ENCODE data around the gene STARD13. TPM values are rescaled to one million over a fixed set of nuclear protein-coding genes. Genes with fewer than 3 reads are reported as not detected.

STARD13 gene
- total RNA-seq, 1 experiment from 2014 or later: 4.1 TPM

DNA sequence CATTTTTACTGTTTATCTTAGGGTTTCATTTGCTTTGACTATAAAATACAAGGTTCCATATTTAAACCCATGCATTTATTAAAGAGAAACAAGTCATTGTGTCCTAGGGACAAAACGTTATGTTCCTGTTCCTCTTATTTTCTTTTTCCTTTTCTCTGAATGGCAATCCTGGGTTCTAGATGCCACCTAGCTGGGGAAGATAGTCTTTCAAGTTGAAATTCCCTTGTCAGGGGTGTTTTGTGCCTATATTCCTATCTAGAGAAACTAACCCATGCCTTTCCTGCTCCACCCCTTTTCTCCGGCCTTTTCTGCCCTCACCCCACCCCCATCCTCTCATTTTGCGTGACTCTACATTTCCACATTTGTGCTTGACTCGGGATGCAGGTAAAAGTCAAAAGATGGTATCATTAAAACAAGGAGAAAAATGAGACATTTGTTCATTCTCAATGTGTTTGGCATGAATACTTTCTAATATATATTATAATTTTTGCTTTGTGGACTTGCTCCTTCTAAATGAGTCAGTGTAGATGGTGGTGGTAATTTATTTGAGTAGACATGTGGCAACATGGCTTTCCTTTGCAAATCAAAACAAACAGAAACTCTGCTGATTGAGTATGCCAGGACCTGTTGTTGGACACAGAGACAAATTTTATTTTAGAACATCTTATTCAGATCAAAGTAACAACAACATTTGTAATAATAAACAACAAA, 26.8 kb upstream of the STARD13 start:
- no peak for DNase-seq (ENCODE audit: low read depth, low spot score)
- POLR2A ChIA-PET: no interaction called here

GRCh38 chr13:33311040-33311439, 25.5 kb upstream of the STARD13 start:
- RAD21 ChIA-PET (ENCODE audit: low non-redundant PET in 1 of 2, low total read pairs in 2 of 2, uncharacterized antibody in 2 of 2, unreplicated experiment in 2 of 2): no interaction called here
- no peak overlapping the region for H3K4me2 ChIP-seq (ENCODE audit: low read length)
- CTCF ChIA-PET: no interaction called here
- H3K9ac ChIP-seq (ENCODE audit: low read length): no peak overlapping the region
- ATAC-seq: no peak
- H3K9me3 ChIP-seq (ENCODE audit: control insufficient read depth in 1 of 2, insufficient read depth in 1 of 2, low read depth in 1 of 2, low read length in 2 of 2): no peaks in the 10 kb centered on the region
- intact Hi-C loops (cut with micrococcal nuclease): no loop called here
- no peak overlapping the region for H2AFZ ChIP-seq (ENCODE audit: low read depth, low read length, poor library complexity, severe bottlenecking)
- H3K36me3 ChIP-seq (ENCODE audit: control insufficient read depth in 1 of 2, insufficient read depth in 2 of 2, low read length in 2 of 2): no peaks in the 10 kb centered on the region
- no peaks in the 10 kb centered on the region for H3K9me2 ChIP-seq (ENCODE audit: insufficient read depth)
- POLR2A ChIA-PET: no interaction called here
- no peak for TF ChIP-seq YY1 (IDR thresholded peaks at IDR 0.05; ENCODE audit: extremely low read depth, insufficient replicate concordance, low read depth, low read length)
- TF ChIP-seq CBX3 (IDR thresholded peaks at IDR 0.05; ENCODE audit: low read depth): no peak
- no peak for TF ChIP-seq POLR2A (IDR thresholded peaks at IDR 0.05; ENCODE audit: borderline replicate concordance, extremely low read depth, insufficient read depth, insufficient read length)
- no peak for TF ChIP-seq MAX (IDR thresholded peaks at IDR 0.05)
- TF ChIP-seq, protein P1, sequence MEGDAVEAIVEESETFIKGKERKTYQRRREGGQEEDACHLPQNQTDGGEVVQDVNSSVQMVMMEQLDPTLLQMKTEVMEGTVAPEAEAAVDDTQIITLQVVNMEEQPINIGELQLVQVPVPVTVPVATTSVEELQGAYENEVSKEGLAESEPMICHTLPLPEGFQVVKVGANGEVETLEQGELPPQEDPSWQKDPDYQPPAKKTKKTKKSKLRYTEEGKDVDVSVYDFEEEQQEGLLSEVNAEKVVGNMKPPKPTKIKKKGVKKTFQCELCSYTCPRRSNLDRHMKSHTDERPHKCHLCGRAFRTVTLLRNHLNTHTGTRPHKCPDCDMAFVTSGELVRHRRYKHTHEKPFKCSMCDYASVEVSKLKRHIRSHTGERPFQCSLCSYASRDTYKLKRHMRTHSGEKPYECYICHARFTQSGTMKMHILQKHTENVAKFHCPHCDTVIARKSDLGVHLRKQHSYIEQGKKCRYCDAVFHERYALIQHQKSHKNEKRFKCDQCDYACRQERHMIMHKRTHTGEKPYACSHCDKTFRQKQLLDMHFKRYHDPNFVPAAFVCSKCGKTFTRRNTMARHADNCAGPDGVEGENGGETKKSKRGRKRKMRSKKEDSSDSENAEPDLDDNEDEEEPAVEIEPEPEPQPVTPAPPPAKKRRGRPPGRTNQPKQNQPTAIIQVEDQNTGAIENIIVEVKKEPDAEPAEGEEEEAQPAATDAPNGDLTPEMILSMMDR (IDR thresholded peaks at IDR 0.05 in 2 of 3, conservative IDR thresholded peaks at IDR 0.05 in 1 of 3; ENCODE audit: borderline replicate concordance in 1 of 3, insufficient read depth in 1 of 3, low read depth in 2 of 3, low read length in 2 of 3): no peak
- TF ChIP-seq TCF7L2 (IDR thresholded peaks at IDR 0.05; ENCODE audit: borderline replicate concordance, extremely low read depth, insufficient read depth, insufficient read length): no peak
- no peak for TF ChIP-seq FOSL1 (IDR thresholded peaks at IDR 0.05; ENCODE audit: low read depth)
- no peak for TF ChIP-seq ZNF274 (IDR thresholded peaks at IDR 0.05; ENCODE audit: low read depth, low read length)
- TF ChIP-seq, protein P2, sequence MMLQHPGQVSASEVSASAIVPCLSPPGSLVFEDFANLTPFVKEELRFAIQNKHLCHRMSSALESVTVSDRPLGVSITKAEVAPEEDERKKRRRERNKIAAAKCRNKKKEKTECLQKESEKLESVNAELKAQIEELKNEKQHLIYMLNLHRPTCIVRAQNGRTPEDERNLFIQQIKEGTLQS (IDR thresholded peaks at IDR 0.05): no peak
- TF ChIP-seq EZH2phosphoT487 (IDR thresholded peaks at IDR 0.05; ENCODE audit: borderline replicate concordance): no peak
- no peak for TF ChIP-seq EGR1 (IDR thresholded peaks at IDR 0.05; ENCODE audit: low read depth)
- no peak for DNase-seq (ENCODE audit: low read depth, low spot score)
- H4K20me1 ChIP-seq (ENCODE audit: insufficient read depth): no peaks in the 10 kb centered on the region
- H3K27ac ChIP-seq (ENCODE audit: low read depth, low read length): no peak overlapping the region
- BruUV-seq (replicated peaks): no TSS peak
- no peaks in the 10 kb centered on the region for H3K79me2 ChIP-seq (ENCODE audit: insufficient read depth, low read length)
- H3K4me1 ChIP-seq (ENCODE audit: control insufficient read depth in 1 of 2, insufficient read depth in 2 of 2, low read length in 2 of 2): no peaks in the 10 kb centered on the region
- no peak overlapping the region for H3K4me3 ChIP-seq (replicated peaks in 1 of 2; ENCODE audit: low read depth in 1 of 2, low read length in 2 of 2)
- no peaks in the 10 kb centered on the region for H3K27me3 ChIP-seq (ENCODE audit: insufficient read depth, low read length)

More for the DNA sequence above, 26.8 kb upstream of the STARD13 start:
- BruUV-seq (replicated peaks): no TSS peak
- Histone ChIP-seq H3K9ac (ENCODE audit: low read length) (no peak overlapping the region), H3K27me3 (ENCODE audit: insufficient read depth, low read length) (no peaks in the 10 kb centered on the region), H3K79me2 (ENCODE audit: insufficient read depth, low read length) (no peaks in the 10 kb centered on the region), H4K20me1 (ENCODE audit: insufficient read depth) (no peaks in the 10 kb centered on the region), H2AFZ (ENCODE audit: low read depth, low read length, poor library complexity, severe bottlenecking) (no peak overlapping the region), H3K9me2 (ENCODE audit: insufficient read depth) (no peaks in the 10 kb centered on the region), H3K36me3 (ENCODE audit: control insufficient read depth in 1 of 2, insufficient read depth in 2 of 2, low read length in 2 of 2) (no peaks in the 10 kb centered on the region), H3K27ac (ENCODE audit: low read depth, low read length) (no peak overlapping the region), H3K4me2 (ENCODE audit: low read length) (no peak overlapping the region), H3K4me3 (replicated peaks in 1 of 2; ENCODE audit: low read depth in 1 of 2, low read length in 2 of 2) (no peak overlapping the region), H3K9me3 (ENCODE audit: control insufficient read depth in 1 of 2, insufficient read depth in 1 of 2, low read depth in 1 of 2, low read length in 2 of 2) (no peaks in the 10 kb centered on the region), H3K4me1 (ENCODE audit: control insufficient read depth in 1 of 2, insufficient read depth in 2 of 2, low read length in 2 of 2) (no peaks in the 10 kb centered on the region)
- ChIA-PET CTCF (no interaction called here), RAD21 (ENCODE audit: low non-redundant PET in 1 of 2, low total read pairs in 2 of 2, uncharacterized antibody in 2 of 2, unreplicated experiment in 2 of 2) (no interaction called here)
- intact Hi-C loops (cut with micrococcal nuclease): no loop called here
- no peak for TF ChIP-seq EGR1 (IDR thresholded peaks at IDR 0.05; ENCODE audit: low read depth)
- TF ChIP-seq EZH2 (IDR thresholded peaks at IDR 0.05): no peak
- TF ChIP-seq, protein P1 (IDR thresholded peaks at IDR 0.05 in 2 of 3, conservative IDR thresholded peaks at IDR 0.05 in 1 of 3; ENCODE audit: borderline replicate concordance in 1 of 3, insufficient read depth in 1 of 3, low read depth in 2 of 3, low read length in 2 of 3): peak in 2 of 3 experiments; percentile 16 to 17; a peak in 1 of 6 replicates
- peak; percentile 45 for TF ChIP-seq RAD21 (IDR thresholded peaks at IDR 0.05; ENCODE audit: low read depth)
- no peak for ATAC-seq
